GM12892 (cell line): ENCODE measurements around the gene ZNF180.

Experiments
- POLR2A ChIP-seq: IDR thresholded peaks from 2 replicates; pipeline ENCODE4 v1.6.1; 2011; ENCODE audit warnings: low read depth, low read length, control low read depth
- POLR2AphosphoS5 ChIP-seq: IDR thresholded peaks from 2 replicates; pipeline ENCODE4 v1.6.1; 2011; ENCODE audit warnings: low read depth, low read length, control low read depth
- TAF1 ChIP-seq: IDR thresholded peaks from 2 replicates; pipeline ENCODE4 v1.6.1; 2011; ENCODE audit warnings: low read depth, mild to moderate bottlenecking, control low read depth, low read length, borderline replicate concordance

DNA sequence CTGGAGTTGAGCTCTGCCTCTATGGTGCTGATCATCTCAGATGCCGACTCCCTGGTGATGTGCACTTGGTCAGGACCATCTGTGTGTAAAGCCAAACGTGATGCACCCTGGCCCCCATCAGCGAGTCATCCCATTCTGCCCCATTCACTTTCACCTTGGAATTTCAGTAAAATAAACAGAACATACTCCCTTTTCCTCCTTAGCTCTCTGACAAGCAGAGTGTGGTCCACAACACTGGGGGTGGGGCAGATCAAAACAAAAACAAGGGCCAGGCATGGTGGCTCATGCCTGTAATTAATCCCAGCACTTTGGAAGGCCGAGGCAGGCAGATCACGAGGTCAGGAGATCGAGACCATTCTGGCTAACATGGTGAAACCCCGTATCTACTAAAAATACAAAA, 16.8 kb upstream of the ZNF180 start:
- no peak for TF ChIP-seq POLR2A
- no peak for TF ChIP-seq POLR2AphosphoS5
- TF ChIP-seq TAF1: no peak
